Body of pancreas (tissue), 4 donors: Measurements from ENCODE around the gene SNX4.

Experiments
- POLR2A ChIP-seq, 3 donors: fragments of 450-650 bp; IDR thresholded peaks; one replicate each; pipeline ENCODE4 v1.6.1; 2016; ENCODE audit warnings: antibody characterized with exemption in 3 of 3, mild to moderate bottlenecking in 2 of 3
- TF ChIP-seq, protein P1 (sequence below), 7 experiments: fragments of 450-650 bp in 4 of 7; fragments of 200-600 bp in 3 of 7; sonication (generic) in 3 of 7; IDR thresholded peaks; one replicate each; pipeline ENCODE4 v1.5.1; 2016 to 2019; ENCODE audit warnings: antibody characterized with exemption in 7 of 7

DNA sequence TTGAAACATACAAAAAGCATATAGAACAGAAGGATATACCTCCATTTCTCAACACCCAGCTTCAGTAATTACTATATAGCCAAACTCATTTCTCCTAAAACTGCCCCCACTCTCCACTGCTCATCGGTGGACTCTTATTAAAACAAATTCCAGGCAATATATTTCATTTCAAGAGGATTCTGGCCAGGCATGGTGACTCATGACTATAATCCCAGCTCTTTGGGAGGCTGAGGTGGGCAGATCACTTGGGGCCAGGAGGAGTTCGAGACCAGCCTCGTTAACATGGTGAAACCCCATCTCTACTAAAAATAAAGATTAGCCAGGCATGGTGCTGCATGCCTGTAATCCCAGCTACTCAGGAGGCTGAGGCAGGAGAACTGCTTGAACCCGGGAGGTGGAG lies 40.9 kb downstream of the SNX4 start:
- TF ChIP-seq, protein P1, sequence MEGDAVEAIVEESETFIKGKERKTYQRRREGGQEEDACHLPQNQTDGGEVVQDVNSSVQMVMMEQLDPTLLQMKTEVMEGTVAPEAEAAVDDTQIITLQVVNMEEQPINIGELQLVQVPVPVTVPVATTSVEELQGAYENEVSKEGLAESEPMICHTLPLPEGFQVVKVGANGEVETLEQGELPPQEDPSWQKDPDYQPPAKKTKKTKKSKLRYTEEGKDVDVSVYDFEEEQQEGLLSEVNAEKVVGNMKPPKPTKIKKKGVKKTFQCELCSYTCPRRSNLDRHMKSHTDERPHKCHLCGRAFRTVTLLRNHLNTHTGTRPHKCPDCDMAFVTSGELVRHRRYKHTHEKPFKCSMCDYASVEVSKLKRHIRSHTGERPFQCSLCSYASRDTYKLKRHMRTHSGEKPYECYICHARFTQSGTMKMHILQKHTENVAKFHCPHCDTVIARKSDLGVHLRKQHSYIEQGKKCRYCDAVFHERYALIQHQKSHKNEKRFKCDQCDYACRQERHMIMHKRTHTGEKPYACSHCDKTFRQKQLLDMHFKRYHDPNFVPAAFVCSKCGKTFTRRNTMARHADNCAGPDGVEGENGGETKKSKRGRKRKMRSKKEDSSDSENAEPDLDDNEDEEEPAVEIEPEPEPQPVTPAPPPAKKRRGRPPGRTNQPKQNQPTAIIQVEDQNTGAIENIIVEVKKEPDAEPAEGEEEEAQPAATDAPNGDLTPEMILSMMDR (IDR thresholded peaks at IDR 0.05) = no peak
- no peak for TF ChIP-seq POLR2A (IDR thresholded peaks at IDR 0.05)
